ENCODE data around the gene MYRIP. TPM values are rescaled to one million over a fixed set of nuclear protein-coding genes. Genes with fewer than 3 reads are reported as not detected.

MYRIP gene
- total and polyA plus RNA-seq, 4 donors, result 0.98 to 11.7 (median 6.8) TPM

- no peak for TF ChIP-seq ZBTB33 (IDR thresholded peaks at IDR 0.05)
- TF ChIP-seq RAD21 (IDR thresholded peaks at IDR 0.05), result no peak
- TF ChIP-seq RXRA (IDR thresholded peaks at IDR 0.05), result no peak
Measured at GRCh38 chr3:40226636-40227035, 417.2 kb downstream of the MYRIP start (continued).

- WGBS, result 94% methylated on average over 5 of the region's 5 CpGs
- Histone ChIP-seq H3K36me3 (ENCODE audit: control insufficient read depth in 4 of 4, insufficient read depth in 3 of 4, low read depth in 1 of 4, low read length in 3 of 4) (peaks cover 0 to 23% (median 6%) of the 10 kb centered on the region in 4 donors), H3K9me3 (ENCODE audit: control insufficient read depth in 4 of 4, low read length in 3 of 4) (no peaks in the 10 kb centered on the region), H3K9ac (ENCODE audit: low read depth in 1 of 2, low read length in 2 of 2) (no peak overlapping the region), H3K4me1 (ENCODE audit: control insufficient read depth in 4 of 4, insufficient read depth in 4 of 4, low read length in 3 of 4) (no peaks in the 10 kb centered on the region), H3K27me3 (ENCODE audit: control insufficient read depth in 4 of 4, insufficient read depth in 4 of 4, low read length in 3 of 4) (no peaks in the 10 kb centered on the region), H3K27ac (ENCODE audit: low read depth in 1 of 2, low read length in 2 of 2) (no peak overlapping the region), H3K4me3 (ENCODE audit: low read depth in 1 of 3, low read length in 3 of 3) (no peak overlapping the region)
- TF ChIP-seq HNF4G (IDR thresholded peaks at IDR 0.05) (no peak), MAX (IDR thresholded peaks at IDR 0.05) (no peak), FOXA2 (IDR thresholded peaks at IDR 0.05) (no peak), CTCF (IDR thresholded peaks at IDR 0.05; ENCODE audit: low read depth, low read length, missing input control) (no peak), ATF3 (IDR thresholded peaks at IDR 0.05) (no peak), NR2F2 (IDR thresholded peaks at IDR 0.05) (no peak), JUND (IDR thresholded peaks at IDR 0.05) (no peak), RXRA (IDR thresholded peaks at IDR 0.05) (no peak), TAF1 (conservative IDR thresholded peaks at IDR 0.05) (no peak)
- no peak for DNase-seq (ENCODE audit: low spot score)
Measured at GRCh38 chr3:40228792-40229350, 419.5 kb downstream of the MYRIP start.

- Histone ChIP-seq H3K4me1 (ENCODE audit: control insufficient read depth in 4 of 4, insufficient read depth in 4 of 4, low read length in 3 of 4) (no peaks in the 10 kb centered on the region), H3K9ac (ENCODE audit: low read depth in 1 of 2, low read length in 2 of 2) (no peak overlapping the region), H3K9me3 (ENCODE audit: control insufficient read depth in 4 of 4, low read length in 3 of 4) (no peaks in the 10 kb centered on the region), H3K27ac (ENCODE audit: low read depth in 1 of 2, low read length in 2 of 2) (no peak overlapping the region), H3K36me3 (ENCODE audit: control insufficient read depth in 4 of 4, insufficient read depth in 3 of 4, low read depth in 1 of 4, low read length in 3 of 4) (peaks cover 0 to 28% (median 11%) of the 10 kb centered on the region in 4 donors), H3K4me3 (ENCODE audit: low read depth in 1 of 3, low read length in 3 of 3) (no peak overlapping the region), H3K27me3 (ENCODE audit: control insufficient read depth in 4 of 4, insufficient read depth in 4 of 4, low read length in 3 of 4) (no peaks in the 10 kb centered on the region)
- 93% methylated on average over 6 of the region's 6 CpGs for WGBS
- DNase-seq (ENCODE audit: low spot score), result no peak
- no peak for TF ChIP-seq REST (IDR thresholded peaks at IDR 0.05)
- TF ChIP-seq FOXA2 (IDR thresholded peaks at IDR 0.05), result no peak
- no peak for TF ChIP-seq NR2F2 (IDR thresholded peaks at IDR 0.05)
- no peak for TF ChIP-seq GABPA (IDR thresholded peaks at IDR 0.05 in 1 of 2, conservative IDR thresholded peaks at IDR 0.05 in 1 of 2)
- no peak for TF ChIP-seq RAD21 (IDR thresholded peaks at IDR 0.05)
- no peak for TF ChIP-seq MAX (IDR thresholded peaks at IDR 0.05)
- no peak for TF ChIP-seq JUND (IDR thresholded peaks at IDR 0.05)
- TF ChIP-seq TAF1 (conservative IDR thresholded peaks at IDR 0.05), result no peak
- no peak for TF ChIP-seq FOXA1 (IDR thresholded peaks at IDR 0.05)
- no peak for TF ChIP-seq HNF4A (conservative IDR thresholded peaks at IDR 0.05)
- TF ChIP-seq ATF3 (IDR thresholded peaks at IDR 0.05), result no peak
- no peak for TF ChIP-seq YY1 (IDR thresholded peaks at IDR 0.05)
- no peak for TF ChIP-seq ZBTB33 (IDR thresholded peaks at IDR 0.05)
- no peak for TF ChIP-seq EGR1 (IDR thresholded peaks at IDR 0.05; ENCODE audit: low read depth in 2 of 2)
Measured at GRCh38 chr3:40229386-40229785, 420.0 kb downstream of the MYRIP start.

Data from liver (tissue), 9 donors.